Epithelial cell of proximal tubule (primary cell): ENCODE measurements around the gene PBLD. TPM values are rescaled to one million over a fixed set of nuclear protein-coding genes. Genes with fewer than 3 reads are reported as not detected.
"Not testable (repeated sequence)": the region's sequence is repeated elsewhere in the genome, so short reads cannot be mapped to it uniquely, and the experiment has no call there.

Source experiments
- DNase-seq: peaks from one replicate; pipeline ENCODE4 v3.0.0-alpha.2; 2011; ENCODE audit warnings: low read depth
- H3K4me3 ChIP-seq: 2 replicates; pipeline ENCODE4 v1.5.1; 2011; ENCODE audit warnings: low read depth, mild to moderate bottlenecking, low read length
- CTCF ChIP-seq: conservative IDR thresholded peaks from 2 replicates; pipeline ENCODE4 v1.5.1; 2012; ENCODE audit warnings: low read depth, mild to moderate bottlenecking, low read length
- total RNA-seq: library from RNA; depleted of rRNA; stranded (reverse); fragments of >200 nt; gene quantifications from 2 replicates; pipeline ENCODE4 v1.2.3, GENCODE V29; 2015

The PBLD gene
- total RNA-seq, 1 donor from 2014 or later: 1.7 TPM

- no peak for TF ChIP-seq CTCF
- H3K4me3 ChIP-seq: no peak overlapping the region
These were observed 84.8 kb downstream of the PBLD start for GRCh38 chr10:68247931-68248330.

GRCh38 chr10:68246397-68246796 lies 86.3 kb downstream of the PBLD start:
- DNase-seq, H3K4me3 ChIP-seq: not testable (repeated sequence)

More at GRCh38 chr10:68247931-68248330, 84.8 kb downstream of the PBLD start:
- no peak for DNase-seq

- no peak for TF ChIP-seq CTCF
- no peak overlapping the region for H3K4me3 ChIP-seq
- DNase-seq: no peak
These were observed 90.7 kb downstream of the PBLD start for GRCh38 chr10:68242051-68242450.

- DNase-seq: no peak
- TF ChIP-seq CTCF: no peak
- no peak overlapping the region for H3K4me3 ChIP-seq
These were observed 93.1 kb downstream of the PBLD start for GRCh38 chr10:68239596-68240150.

GRCh38 chr10:68239069-68239468 lies 93.7 kb downstream of the PBLD start:
- TF ChIP-seq CTCF: no peak
- no peak overlapping the region for H3K4me3 ChIP-seq
- DNase-seq: no peak

- H3K4me3 ChIP-seq: no peak overlapping the region
- DNase-seq: no peak
- TF ChIP-seq CTCF: no peak
These were observed 94.4 kb downstream of the PBLD start for GRCh38 chr10:68238371-68238770.

- no peak for DNase-seq
- no peak for TF ChIP-seq CTCF
These were observed 95.6 kb downstream of the PBLD start for GRCh38 chr10:68237173-68237572.

GRCh38 chr10:68235581-68235980 lies 97.1 kb downstream of the PBLD start:
- no peak for TF ChIP-seq CTCF
- H3K4me3 ChIP-seq: no peak overlapping the region
- no peak for DNase-seq

More at GRCh38 chr10:68237173-68237572, 95.6 kb downstream of the PBLD start:
- H3K4me3 ChIP-seq: no peak overlapping the region
